Measurements from ENCODE around the gene KCNS1. TPM values are rescaled to one million over a fixed set of nuclear protein-coding genes. Genes with fewer than 3 reads are reported as not detected.

Gene KCNS1
- total RNA-seq, 1 donor from 2014 or later, result 8.1 TPM

DNA sequence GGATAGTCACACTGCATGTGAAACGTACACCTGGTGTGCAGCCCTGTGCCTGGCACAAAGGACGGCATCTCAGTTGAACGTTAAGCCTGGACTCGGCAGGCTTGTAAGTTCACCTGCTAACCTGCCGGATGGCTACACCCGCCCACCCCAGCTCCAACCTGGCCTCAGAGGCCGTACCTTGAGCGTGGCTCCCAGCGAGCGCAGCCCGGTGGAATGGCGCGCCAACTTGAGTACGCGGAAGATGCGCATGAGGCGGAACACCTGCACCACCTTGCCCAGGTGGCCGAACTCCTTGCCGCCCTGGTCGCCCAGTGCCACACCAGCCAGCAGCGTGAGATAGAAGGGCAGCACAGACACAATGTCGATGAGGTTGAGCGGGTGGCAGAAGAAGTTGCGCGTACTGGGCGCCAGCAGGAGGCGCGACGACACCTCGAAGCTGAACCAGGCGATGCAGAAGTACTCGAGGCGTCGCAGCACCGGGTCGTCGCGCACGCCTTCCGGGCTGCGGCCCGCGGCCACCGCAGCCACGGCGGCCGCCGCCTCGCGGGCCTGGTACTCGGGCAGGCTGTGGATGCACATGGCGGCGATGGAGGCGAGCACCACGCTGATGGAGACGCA is 3.3 kb downstream of the KCNS1 start:
- no peak for DNase-seq (ENCODE audit: low read depth)
- H3K4me3 ChIP-seq (ENCODE audit: low read depth, low read length), result peak overlapping the region; percentile 22
- TF ChIP-seq, protein P1, sequence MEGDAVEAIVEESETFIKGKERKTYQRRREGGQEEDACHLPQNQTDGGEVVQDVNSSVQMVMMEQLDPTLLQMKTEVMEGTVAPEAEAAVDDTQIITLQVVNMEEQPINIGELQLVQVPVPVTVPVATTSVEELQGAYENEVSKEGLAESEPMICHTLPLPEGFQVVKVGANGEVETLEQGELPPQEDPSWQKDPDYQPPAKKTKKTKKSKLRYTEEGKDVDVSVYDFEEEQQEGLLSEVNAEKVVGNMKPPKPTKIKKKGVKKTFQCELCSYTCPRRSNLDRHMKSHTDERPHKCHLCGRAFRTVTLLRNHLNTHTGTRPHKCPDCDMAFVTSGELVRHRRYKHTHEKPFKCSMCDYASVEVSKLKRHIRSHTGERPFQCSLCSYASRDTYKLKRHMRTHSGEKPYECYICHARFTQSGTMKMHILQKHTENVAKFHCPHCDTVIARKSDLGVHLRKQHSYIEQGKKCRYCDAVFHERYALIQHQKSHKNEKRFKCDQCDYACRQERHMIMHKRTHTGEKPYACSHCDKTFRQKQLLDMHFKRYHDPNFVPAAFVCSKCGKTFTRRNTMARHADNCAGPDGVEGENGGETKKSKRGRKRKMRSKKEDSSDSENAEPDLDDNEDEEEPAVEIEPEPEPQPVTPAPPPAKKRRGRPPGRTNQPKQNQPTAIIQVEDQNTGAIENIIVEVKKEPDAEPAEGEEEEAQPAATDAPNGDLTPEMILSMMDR (conservative IDR thresholded peaks at IDR 0.05; ENCODE audit: low read depth, low read length), result peak; percentile 51

DNA sequence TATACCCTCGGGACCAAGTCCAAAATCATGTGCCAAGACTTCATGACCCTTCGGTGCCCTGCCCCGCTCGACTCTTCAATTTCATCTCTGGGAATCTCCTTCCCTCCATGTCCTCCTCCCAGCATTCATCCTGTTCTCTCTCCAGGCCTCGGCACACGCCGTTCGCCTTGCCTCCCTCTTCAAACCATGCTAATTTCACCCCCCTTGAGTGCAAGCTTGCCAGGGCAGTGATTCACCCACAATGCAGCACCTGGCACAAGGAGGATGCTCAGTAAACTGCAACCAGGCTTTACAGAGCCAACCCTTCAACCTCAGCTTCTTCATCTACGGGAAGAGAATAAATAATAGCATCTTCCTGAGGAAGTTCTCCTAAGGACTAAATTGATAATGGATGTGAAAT is 4.1 kb downstream of the KCNS1 start:
- DNase-seq (ENCODE audit: low read depth), result no peak
- no peak overlapping the region for H3K4me3 ChIP-seq (ENCODE audit: low read depth, low read length)
- TF ChIP-seq, protein P1 (conservative IDR thresholded peaks at IDR 0.05; ENCODE audit: low read depth, low read length), result no peak

DNA sequence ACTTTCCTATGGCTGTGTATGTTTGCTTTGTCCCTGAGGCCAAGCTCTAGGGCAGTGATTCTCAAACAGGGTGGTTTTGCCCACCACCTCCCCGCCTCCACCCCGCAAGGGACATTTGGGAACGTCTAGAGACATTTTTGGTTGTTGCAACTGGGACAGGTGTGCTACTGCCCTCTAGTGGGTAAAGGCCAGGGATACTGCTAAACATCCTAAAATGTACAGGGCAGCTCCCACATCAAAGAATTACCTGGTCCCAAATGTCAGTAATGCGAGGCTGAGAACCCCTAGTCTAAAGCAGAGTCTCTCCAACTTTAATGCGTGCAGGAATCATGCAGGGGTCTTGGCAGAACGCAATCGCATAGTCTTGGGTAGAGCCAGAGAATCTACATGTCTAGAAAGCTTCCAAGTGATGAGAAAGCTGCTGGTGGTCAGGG is 5.1 kb downstream of the KCNS1 start:
- TF ChIP-seq, protein P1 (conservative IDR thresholded peaks at IDR 0.05; ENCODE audit: low read depth, low read length), result peak; percentile 81
- no peak for DNase-seq (ENCODE audit: low read depth)
- no peak overlapping the region for H3K4me3 ChIP-seq (ENCODE audit: low read depth, low read length)

DNA sequence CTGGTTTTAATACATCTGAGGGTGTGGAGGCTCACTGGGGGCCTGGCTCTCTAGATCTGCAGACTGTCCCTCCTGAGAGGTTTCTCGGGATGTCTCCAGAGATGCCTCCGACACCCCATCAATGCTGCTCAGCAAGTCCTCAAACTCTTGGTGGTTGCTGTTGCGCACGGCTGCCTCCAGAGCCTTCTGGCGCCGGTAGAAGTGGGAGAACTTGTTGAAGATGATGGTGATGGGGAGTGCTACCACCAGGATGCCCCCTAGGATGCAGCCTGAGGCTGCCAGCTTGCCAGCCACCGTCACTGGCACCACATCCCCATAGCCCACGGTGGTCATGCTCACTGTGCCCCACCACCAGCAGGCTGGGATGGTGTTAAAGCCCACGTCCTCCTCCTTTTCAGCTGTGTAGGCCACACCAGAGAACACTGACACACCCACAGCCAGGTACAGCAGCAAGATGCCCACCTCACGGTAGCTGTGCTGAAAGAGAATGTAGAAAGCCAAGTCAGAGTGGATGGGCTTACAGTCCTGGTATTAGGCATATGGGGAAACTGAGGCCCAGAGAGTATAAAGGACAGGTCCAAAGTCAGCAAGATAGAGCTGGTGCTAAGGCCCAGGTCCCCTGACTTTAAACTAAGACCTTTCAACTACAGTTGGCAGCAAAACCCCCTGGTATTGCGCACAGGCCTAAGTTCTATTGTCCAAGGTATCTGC is 5.9 kb downstream of the KCNS1 start:
- no peak for DNase-seq (ENCODE audit: low read depth)
- H3K4me3 ChIP-seq (ENCODE audit: low read depth, low read length), result no peak overlapping the region
- TF ChIP-seq, protein P1 (conservative IDR thresholded peaks at IDR 0.05; ENCODE audit: low read depth, low read length), result no peak

DNA sequence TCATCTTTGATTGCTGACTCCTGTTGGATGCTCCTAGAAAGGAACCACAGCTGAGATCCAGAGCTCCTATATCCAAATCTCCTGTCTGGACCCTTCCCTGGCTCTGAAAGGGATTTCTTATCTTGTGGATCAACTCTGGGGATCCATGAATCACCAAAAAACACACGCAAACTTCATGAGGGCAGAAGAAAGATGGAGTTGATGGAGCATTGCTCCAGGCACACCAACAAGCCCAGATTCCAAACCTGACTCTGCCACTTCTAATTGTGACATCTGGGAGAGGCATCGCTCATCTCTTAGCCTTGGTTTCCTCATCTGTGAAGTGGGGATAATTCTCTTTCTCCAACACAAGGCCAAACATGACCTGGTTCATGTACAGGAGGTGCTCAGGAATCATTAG is 6.7 kb downstream of the KCNS1 start:
- TF ChIP-seq, protein P1 (conservative IDR thresholded peaks at IDR 0.05; ENCODE audit: low read depth, low read length), result no peak
- DNase-seq (ENCODE audit: low read depth), result no peak
- H3K4me3 ChIP-seq (ENCODE audit: low read depth, low read length), result no peak overlapping the region

DNA sequence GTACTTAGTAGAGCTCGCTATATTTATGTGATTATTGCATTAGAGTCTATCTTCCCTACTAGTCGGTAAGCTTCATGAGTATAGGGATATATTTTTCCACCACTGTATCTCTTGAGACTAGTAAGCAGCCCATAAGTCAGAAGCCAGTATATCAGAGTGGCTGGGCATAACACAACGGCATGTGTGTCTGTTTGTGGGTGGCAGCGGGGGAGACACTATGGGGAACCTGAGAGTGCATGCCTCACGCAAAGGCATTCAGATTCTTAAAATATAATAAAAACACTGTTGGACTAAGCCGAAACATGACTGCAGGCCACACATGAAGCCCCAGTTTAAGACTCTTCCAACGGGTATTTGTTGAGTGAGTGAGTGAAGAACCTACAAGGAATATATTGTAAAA is 8.0 kb downstream of the KCNS1 start:
- H3K4me3 ChIP-seq (ENCODE audit: low read depth, low read length), result no peak overlapping the region
- TF ChIP-seq, protein P1 (conservative IDR thresholded peaks at IDR 0.05; ENCODE audit: low read depth, low read length), result no peak
- DNase-seq (ENCODE audit: low read depth), result no peak

DNA sequence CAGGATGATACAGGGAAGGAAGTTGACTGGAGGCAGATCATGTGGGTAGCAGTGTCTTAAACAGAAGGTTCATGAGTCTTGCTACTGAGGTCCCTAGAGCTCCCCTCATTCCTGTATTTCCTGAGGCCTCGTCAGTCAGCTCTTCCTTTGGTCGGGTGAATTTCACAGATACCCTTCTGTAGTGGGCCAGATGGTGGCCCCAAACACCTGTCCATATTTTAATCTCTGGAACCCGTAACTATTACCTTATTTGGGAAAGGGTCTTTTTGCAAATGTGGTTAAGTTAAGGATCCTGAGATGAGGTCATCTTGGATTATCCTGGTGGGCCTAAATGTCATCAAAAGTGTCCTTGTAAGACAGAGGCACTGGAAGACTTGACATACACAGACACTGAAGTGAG is 9.6 kb downstream of the KCNS1 start:
- H3K4me3 ChIP-seq (ENCODE audit: low read depth, low read length), result no peak overlapping the region
- TF ChIP-seq, protein P1 (conservative IDR thresholded peaks at IDR 0.05; ENCODE audit: low read depth, low read length), result no peak
- no peak for DNase-seq (ENCODE audit: low read depth)
